Measurements from ENCODE around the gene MCM3AP.

DNA sequence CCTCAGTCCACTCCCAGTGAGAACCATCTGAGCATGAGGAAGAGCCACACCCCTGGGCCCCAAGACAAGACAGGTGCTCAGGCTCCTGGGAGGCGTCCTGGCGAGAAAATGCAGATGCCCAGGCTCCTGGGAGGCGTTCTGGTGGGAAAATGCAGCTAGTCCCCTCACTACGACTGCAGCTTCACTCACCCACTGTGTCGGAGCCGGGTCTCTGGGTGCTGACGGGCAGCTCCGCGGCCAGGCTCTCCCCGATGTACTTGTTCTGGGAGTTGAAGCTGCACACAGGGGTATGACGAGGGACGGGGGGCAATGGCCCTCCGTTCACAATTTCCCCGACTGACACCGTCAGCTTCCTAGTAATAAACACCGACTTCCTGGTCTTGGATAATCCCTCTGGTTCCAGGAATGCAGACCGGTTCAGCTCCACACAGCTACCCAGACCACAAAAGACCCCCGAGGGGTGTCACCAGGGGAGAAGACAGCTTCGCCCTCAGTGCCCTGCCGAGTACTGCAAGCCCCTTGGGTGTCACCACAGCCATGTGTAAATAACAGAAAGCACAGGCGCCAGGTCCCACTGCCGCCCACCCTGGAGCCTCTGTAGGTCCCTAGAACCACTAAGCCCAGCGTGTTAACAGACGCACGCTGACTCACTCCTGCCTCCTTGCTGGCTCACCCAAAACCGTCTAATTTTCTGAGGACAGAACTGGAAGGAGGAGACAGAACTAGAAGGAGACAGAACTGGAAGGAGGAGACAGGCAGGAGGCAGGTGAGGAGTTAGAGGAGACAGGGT is 19.5 kb downstream of the MCM3AP start:
- TF ChIP-seq, protein P1, sequence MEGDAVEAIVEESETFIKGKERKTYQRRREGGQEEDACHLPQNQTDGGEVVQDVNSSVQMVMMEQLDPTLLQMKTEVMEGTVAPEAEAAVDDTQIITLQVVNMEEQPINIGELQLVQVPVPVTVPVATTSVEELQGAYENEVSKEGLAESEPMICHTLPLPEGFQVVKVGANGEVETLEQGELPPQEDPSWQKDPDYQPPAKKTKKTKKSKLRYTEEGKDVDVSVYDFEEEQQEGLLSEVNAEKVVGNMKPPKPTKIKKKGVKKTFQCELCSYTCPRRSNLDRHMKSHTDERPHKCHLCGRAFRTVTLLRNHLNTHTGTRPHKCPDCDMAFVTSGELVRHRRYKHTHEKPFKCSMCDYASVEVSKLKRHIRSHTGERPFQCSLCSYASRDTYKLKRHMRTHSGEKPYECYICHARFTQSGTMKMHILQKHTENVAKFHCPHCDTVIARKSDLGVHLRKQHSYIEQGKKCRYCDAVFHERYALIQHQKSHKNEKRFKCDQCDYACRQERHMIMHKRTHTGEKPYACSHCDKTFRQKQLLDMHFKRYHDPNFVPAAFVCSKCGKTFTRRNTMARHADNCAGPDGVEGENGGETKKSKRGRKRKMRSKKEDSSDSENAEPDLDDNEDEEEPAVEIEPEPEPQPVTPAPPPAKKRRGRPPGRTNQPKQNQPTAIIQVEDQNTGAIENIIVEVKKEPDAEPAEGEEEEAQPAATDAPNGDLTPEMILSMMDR (IDR thresholded peaks at IDR 0.05), result no peak
- TF ChIP-seq POLR2AphosphoS5 (IDR thresholded peaks at IDR 0.05) (no peak), POLR2A (IDR thresholded peaks at IDR 0.05; ENCODE audit: low read depth) (no peak)

Measured in esophagus muscularis mucosa (tissue), 3 donors.